Liver (tissue), 9 donors: ENCODE measurements around the gene DNAH3. TPM values are rescaled to one million over a fixed set of nuclear protein-coding genes. Genes with fewer than 3 reads are reported as not detected.
A peak's percentile ranks its signal among the peaks of the same experiment; 100 is the strongest.

Source experiments
- DNase-seq: peaks from one replicate; pipeline ENCODE4 v3.0.0-alpha.2; 2017; ENCODE audit warnings: low spot score
- H3K27ac ChIP-seq, 2 donors: one replicate each; pipeline ENCODE4 v1.7.0; 2013; ENCODE audit warnings: inconsistent platforms in 2 of 2, low read length in 2 of 2, control low read depth in 1 of 2, low read depth in 1 of 2, mild to moderate bottlenecking in 1 of 2
- H3K27me3 ChIP-seq, 4 donors: one replicate each; pipeline versions ENCODE4 v1.6.1 to v1.7.0; 2013; ENCODE audit warnings: low read length in 3 of 4, inconsistent platforms in 1 of 4, mild to moderate bottlenecking in 1 of 4, moderate library complexity in 1 of 4; ENCODE audit not compliant: control insufficient read depth in 4 of 4, insufficient read depth in 4 of 4
- H3K36me3 ChIP-seq, 4 donors: one replicate each; pipeline versions ENCODE4 v1.6.1 to v1.7.0; 2013; ENCODE audit warnings: low read length in 3 of 4, mild to moderate bottlenecking in 3 of 4, low read depth in 1 of 4, moderate library complexity in 1 of 4; ENCODE audit not compliant: control insufficient read depth in 4 of 4, insufficient read depth in 3 of 4
- H3K4me1 ChIP-seq, 4 donors: one replicate each; pipeline versions ENCODE4 v1.6.1 to v1.7.0; 2013; ENCODE audit warnings: low read length in 3 of 4, mild to moderate bottlenecking in 3 of 4, moderate library complexity in 1 of 4; ENCODE audit not compliant: control insufficient read depth in 4 of 4, insufficient read depth in 4 of 4
- H3K4me3 ChIP-seq, 3 donors: one replicate each; pipeline versions ENCODE4 v1.6.1 to v1.7.0; 2013; ENCODE audit warnings: low read length in 3 of 3, control low read depth in 1 of 3, low read depth in 1 of 3, mild to moderate bottlenecking in 1 of 3
- H3K9ac ChIP-seq, 2 donors: one replicate each; pipeline ENCODE4 v1.7.0; 2013; ENCODE audit warnings: low read length in 2 of 2, mild to moderate bottlenecking in 2 of 2, moderate library complexity in 2 of 2, control low read depth in 1 of 2, low read depth in 1 of 2
- H3K9me3 ChIP-seq, 4 donors: one replicate each; pipeline versions ENCODE4 v1.6.1 to v1.7.0; 2013; ENCODE audit warnings: low read length in 3 of 4; ENCODE audit not compliant: control insufficient read depth in 4 of 4
- ATF3 ChIP-seq: IDR thresholded peaks from 2 replicates; pipeline ENCODE4 v1.6.1; 2016; ENCODE audit warnings: antibody characterized with exemption
- EGR1 ChIP-seq, 2 donors: IDR thresholded peaks; 2 replicates each; pipeline ENCODE4 v1.6.1; 2016 to 2018; ENCODE audit warnings: antibody characterized with exemption in 2 of 2, low read depth in 2 of 2
- GABPA ChIP-seq, 2 donors: IDR thresholded peaks in 1 of 2; conservative IDR thresholded peaks in 1 of 2; 2 replicates each; pipeline ENCODE4 v1.6.1; 2016; ENCODE audit warnings: antibody characterized with exemption in 2 of 2, mild to moderate bottlenecking in 1 of 2, moderate library complexity in 1 of 2
- HNF4A ChIP-seq, 2 donors: conservative IDR thresholded peaks; 2 replicates each; pipeline ENCODE4 v1.6.1; 2016; ENCODE audit warnings: antibody characterized with exemption in 2 of 2, mild to moderate bottlenecking in 2 of 2
- HNF4G ChIP-seq: IDR thresholded peaks from 2 replicates; pipeline ENCODE4 v1.6.1; 2016; ENCODE audit warnings: antibody characterized with exemption
- JUND ChIP-seq, 2 donors: IDR thresholded peaks; 2 replicates each; pipeline ENCODE4 v1.6.1; 2016; ENCODE audit warnings: antibody characterized with exemption in 2 of 2
- RAD21 ChIP-seq, 2 donors: IDR thresholded peaks; 2 replicates each; pipeline ENCODE4 v1.6.1; 2016; ENCODE audit warnings: antibody characterized with exemption in 2 of 2, mild to moderate bottlenecking in 2 of 2
- REST ChIP-seq: IDR thresholded peaks from 2 replicates; pipeline ENCODE4 v1.6.1; 2016; ENCODE audit warnings: antibody characterized with exemption, mild to moderate bottlenecking
- RXRA ChIP-seq, 2 donors: IDR thresholded peaks; 2 replicates each; pipeline ENCODE4 v1.6.1; 2017 to 2018; ENCODE audit warnings: antibody characterized with exemption in 2 of 2, mild to moderate bottlenecking in 1 of 2
- TAF1 ChIP-seq: conservative IDR thresholded peaks from 2 replicates; pipeline ENCODE4 v1.6.1; 2016; ENCODE audit warnings: antibody characterized with exemption, mild to moderate bottlenecking
- ZBTB33 ChIP-seq: IDR thresholded peaks from 2 replicates; pipeline ENCODE4 v1.6.1; 2016; ENCODE audit warnings: antibody characterized with exemption
- WGBS: extraction: QIAGEN DNeasy Blood & Tissue Kit; methylation state at CpG from one replicate; pipeline ENCODE4 v1.1.7; 2013; 5-methylcytosine and 5-hydroxymethylcytosine counted together
- polyA plus RNA-seq, 2 donors: library from polyadenylated mRNA; stranded (reverse) in 1 of 2; unstranded in 1 of 2; fragments of 200-250 nt in 1 of 2; fragments of >200 nt in 1 of 2; fragmentation: Nextera tagmentation in 1 of 2; extraction: Ambion mirVana in 1 of 2; gene quantifications; one replicate each; pipeline versions ENCODE4 v1.2.1 to v1.2.3, GENCODE V29; 2013 to 2015
- total RNA-seq, 2 donors: library from RNA; depleted of rRNA; stranded (reverse); fragments of >200 nt; gene quantifications; one replicate each; pipeline ENCODE4 v1.2.3, GENCODE V29; 2014
- donor health status: healthy.
- donor health status: healthy.
- donor health status: healthy.
- donor health status: healthy.
- donor health status: healthy.

DNAH3 gene
- total and polyA plus RNA-seq, 4 donors = not detected

- no peaks in the 10 kb centered on the region for H3K9me3 ChIP-seq
- no peak for DNase-seq
- peaks cover 2 to 40% (median 32%) of the 10 kb centered on the region in 4 donors for H3K4me1 ChIP-seq
- TF ChIP-seq RAD21 (IDR thresholded peaks at IDR 0.05) = no peak
- peak; percentile 41 to 69 for TF ChIP-seq HNF4A (conservative IDR thresholded peaks at IDR 0.05)
- no peak for TF ChIP-seq ZBTB33
- TF ChIP-seq RXRA (IDR thresholded peaks at IDR 0.05) = peak; percentile 28 to 61
- no peak for TF ChIP-seq EGR1 (IDR thresholded peaks at IDR 0.05; ENCODE audit: low read depth in 2 of 2)
- TF ChIP-seq TAF1 = no peak
- TF ChIP-seq HNF4G = no peak
- no peak for TF ChIP-seq GABPA (IDR thresholded peaks at IDR 0.05 in 1 of 2, conservative IDR thresholded peaks at IDR 0.05 in 1 of 2)
- peak; percentile 37 for TF ChIP-seq ATF3
- peak; percentile 33 to 77 for TF ChIP-seq JUND (IDR thresholded peaks at IDR 0.05)
- H3K27me3 ChIP-seq = no peaks in the 10 kb centered on the region
- no peak overlapping the region for H3K4me3 ChIP-seq
- H3K36me3 ChIP-seq = peaks cover 3 to 10% (median 4%) of the 10 kb centered on the region in 4 donors
- no peak overlapping the region for H3K9ac ChIP-seq
- peak overlapping the region; percentile 12 to 49 for H3K27ac ChIP-seq
- 78% methylated on average over 4 of the region's 4 CpGs for WGBS
These were observed 253.3 kb downstream of the DNAH3 start for GRCh38 chr16:20897253-20897897.

- Histone ChIP-seq H3K27ac (no peak overlapping the region), H3K36me3 (peaks cover 3 to 11% (median 7%) of the 10 kb centered on the region in 4 donors), H3K4me3 (no peak overlapping the region), H3K4me1 (peaks cover 9 to 49% (median 40%) of the 10 kb centered on the region in 4 donors), H3K9ac (no peak overlapping the region), H3K9me3 (no peaks in the 10 kb centered on the region), H3K27me3 (no peaks in the 10 kb centered on the region)
- DNase-seq = no peak
- TF ChIP-seq HNF4A (conservative IDR thresholded peaks at IDR 0.05) (peak in 1 of 2 donors; percentile 25), ZBTB33 (no peak), REST (no peak), RXRA (IDR thresholded peaks at IDR 0.05) (no peak), EGR1 (IDR thresholded peaks at IDR 0.05; ENCODE audit: low read depth in 2 of 2) (no peak)
- 66% methylated on average over 2 of the region's 2 CpGs for WGBS
These were observed 256.3 kb downstream of the DNAH3 start for GRCh38 chr16:20894388-20894787.
